ENCODE measurements around the gene TBC1D24. TPM values are rescaled to one million over a fixed set of nuclear protein-coding genes. Genes with fewer than 3 reads are reported as not detected.

TBC1D24 gene
- total and polyA plus RNA-seq, 9 of the 15 experiments (the other 6 are each of a cell fraction or from before 2014, with no cell fraction given), result 1.7 to 22.6 (median 7.2) TPM

DNA sequence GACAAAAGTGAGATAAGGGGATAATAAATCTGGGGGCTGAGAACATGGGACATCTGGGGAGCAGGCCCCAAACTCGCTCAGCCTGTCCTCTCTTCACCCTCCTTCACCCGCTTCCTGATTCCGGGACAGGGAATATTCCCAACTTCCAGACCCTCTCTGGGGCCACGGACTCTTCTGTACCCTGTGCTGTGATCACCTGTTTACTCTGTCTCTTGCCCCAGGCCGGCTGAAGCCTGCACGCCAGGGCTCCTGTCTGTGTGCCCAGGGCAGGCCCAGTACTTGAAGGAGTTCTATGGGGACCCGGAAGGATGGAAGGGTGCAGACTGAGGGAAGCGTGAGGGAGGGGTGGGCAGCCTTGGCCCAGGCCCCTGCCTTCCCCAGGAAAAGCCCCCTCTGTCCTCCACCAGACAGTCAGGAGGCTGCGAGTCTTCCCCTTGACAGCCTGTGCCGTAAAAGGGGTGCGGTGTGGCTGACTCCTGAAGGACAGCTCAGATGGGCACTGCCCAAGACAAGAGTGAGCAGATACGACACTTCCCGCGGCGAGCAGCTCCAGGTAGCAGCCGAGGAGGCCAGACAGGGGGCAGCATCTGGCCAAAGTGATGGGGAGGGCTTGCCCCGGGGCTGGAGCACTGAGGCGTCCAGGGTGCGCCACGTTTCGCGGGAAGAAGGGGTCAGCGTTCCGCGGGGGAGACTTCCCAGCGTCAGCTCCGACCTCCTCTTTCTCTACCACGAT lies 46.7 kb upstream of the TBC1D24 start (continued):
- TF ChIP-seq, protein P1, sequence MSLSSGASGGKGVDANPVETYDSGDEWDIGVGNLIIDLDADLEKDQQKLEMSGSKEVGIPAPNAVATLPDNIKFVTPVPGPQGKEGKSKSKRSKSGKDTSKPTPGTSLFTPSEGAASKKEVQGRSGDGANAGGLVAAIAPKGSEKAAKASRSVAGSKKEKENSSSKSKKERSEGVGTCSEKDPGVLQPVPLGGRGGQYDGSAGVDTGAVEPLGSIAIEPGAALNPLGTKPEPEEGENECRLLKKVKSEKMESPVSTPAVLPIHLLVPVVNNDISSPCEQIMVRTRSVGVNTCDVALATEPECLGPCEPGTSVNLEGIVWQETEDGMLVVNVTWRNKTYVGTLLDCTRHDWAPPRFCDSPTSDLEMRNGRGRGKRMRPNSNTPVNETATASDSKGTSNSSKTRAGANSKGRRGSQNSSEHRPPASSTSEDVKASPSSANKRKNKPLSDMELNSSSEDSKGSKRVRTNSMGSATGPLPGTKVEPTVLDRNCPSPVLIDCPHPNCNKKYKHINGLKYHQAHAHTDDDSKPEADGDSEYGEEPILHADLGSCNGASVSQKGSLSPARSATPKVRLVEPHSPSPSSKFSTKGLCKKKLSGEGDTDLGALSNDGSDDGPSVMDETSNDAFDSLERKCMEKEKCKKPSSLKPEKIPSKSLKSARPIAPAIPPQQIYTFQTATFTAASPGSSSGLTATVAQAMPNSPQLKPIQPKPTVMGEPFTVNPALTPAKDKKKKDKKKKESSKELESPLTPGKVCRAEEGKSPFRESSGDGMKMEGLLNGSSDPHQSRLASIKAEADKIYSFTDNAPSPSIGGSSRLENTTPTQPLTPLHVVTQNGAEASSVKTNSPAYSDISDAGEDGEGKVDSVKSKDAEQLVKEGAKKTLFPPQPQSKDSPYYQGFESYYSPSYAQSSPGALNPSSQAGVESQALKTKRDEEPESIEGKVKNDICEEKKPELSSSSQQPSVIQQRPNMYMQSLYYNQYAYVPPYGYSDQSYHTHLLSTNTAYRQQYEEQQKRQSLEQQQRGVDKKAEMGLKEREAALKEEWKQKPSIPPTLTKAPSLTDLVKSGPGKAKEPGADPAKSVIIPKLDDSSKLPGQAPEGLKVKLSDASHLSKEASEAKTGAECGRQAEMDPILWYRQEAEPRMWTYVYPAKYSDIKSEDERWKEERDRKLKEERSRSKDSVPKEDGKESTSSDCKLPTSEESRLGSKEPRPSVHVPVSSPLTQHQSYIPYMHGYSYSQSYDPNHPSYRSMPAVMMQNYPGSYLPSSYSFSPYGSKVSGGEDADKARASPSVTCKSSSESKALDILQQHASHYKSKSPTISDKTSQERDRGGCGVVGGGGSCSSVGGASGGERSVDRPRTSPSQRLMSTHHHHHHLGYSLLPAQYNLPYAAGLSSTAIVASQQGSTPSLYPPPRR (CRISPR knock-in tag; IDR thresholded peaks at IDR 0.05; ENCODE audit: borderline replicate concordance), result no peak
- TF ChIP-seq CTBP1 (IDR thresholded peaks at IDR 0.05; ENCODE audit: borderline replicate concordance), result peak; percentile 92
- TF ChIP-seq TAL1 (IDR thresholded peaks at IDR 0.05), result no peak
- no peak for TF ChIP-seq U2AF2 (optimal IDR thresholded peaks at IDR 0.05; ENCODE audit: low read depth, low read length)
- TF ChIP-seq TCFL5 (CRISPR knock-in tag; conservative IDR thresholded peaks at IDR 0.05), result no peak
- TF ChIP-seq, protein P2, sequence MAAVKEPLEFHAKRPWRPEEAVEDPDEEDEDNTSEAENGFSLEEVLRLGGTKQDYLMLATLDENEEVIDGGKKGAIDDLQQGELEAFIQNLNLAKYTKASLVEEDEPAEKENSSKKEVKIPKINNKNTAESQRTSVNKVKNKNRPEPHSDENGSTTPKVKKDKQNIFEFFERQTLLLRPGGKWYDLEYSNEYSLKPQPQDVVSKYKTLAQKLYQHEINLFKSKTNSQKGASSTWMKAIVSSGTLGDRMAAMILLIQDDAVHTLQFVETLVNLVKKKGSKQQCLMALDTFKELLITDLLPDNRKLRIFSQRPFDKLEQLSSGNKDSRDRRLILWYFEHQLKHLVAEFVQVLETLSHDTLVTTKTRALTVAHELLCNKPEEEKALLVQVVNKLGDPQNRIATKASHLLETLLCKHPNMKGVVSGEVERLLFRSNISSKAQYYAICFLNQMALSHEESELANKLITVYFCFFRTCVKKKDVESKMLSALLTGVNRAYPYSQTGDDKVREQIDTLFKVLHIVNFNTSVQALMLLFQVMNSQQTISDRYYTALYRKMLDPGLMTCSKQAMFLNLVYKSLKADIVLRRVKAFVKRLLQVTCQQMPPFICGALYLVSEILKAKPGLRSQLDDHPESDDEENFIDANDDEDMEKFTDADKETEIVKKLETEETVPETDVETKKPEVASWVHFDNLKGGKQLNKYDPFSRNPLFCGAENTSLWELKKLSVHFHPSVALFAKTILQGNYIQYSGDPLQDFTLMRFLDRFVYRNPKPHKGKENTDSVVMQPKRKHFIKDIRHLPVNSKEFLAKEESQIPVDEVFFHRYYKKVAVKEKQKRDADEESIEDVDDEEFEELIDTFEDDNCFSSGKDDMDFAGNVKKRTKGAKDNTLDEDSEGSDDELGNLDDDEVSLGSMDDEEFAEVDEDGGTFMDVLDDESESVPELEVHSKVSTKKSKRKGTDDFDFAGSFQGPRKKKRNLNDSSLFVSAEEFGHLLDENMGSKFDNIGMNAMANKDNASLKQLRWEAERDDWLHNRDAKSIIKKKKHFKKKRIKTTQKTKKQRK (IDR thresholded peaks at IDR 0.05; ENCODE audit: borderline replicate concordance, low read depth, low read length), result no peak
- TF ChIP-seq, protein P3, sequence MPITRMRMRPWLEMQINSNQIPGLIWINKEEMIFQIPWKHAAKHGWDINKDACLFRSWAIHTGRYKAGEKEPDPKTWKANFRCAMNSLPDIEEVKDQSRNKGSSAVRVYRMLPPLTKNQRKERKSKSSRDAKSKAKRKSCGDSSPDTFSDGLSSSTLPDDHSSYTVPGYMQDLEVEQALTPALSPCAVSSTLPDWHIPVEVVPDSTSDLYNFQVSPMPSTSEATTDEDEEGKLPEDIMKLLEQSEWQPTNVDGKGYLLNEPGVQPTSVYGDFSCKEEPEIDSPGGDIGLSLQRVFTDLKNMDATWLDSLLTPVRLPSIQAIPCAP (CRISPR knock-in tag; IDR thresholded peaks at IDR 0.05; ENCODE audit: borderline replicate concordance), result no peak
- no peak for TF ChIP-seq RFX7 (CRISPR knock-in tag; IDR thresholded peaks at IDR 0.05)
- TF ChIP-seq RBM34 (IDR thresholded peaks at IDR 0.05; ENCODE audit: borderline replicate concordance, insufficient read depth, low read length), result no peak
- TF ChIP-seq CBFB (CRISPR knock-in tag; IDR thresholded peaks at IDR 0.05), result no peak
- TF ChIP-seq NONO (IDR thresholded peaks at IDR 0.05; ENCODE audit: low read depth in 2 of 2, low read length in 1 of 2), result no peak
- TF ChIP-seq RB1 (IDR thresholded peaks at IDR 0.05; ENCODE audit: low read depth), result peak; percentile 74; the same call in 1 of the 2 replicates
- TF ChIP-seq NFIC (IDR thresholded peaks at IDR 0.05), result no peak
- TF ChIP-seq POLR2G (IDR thresholded peaks at IDR 0.05; ENCODE audit: low read depth, low read length), result 0 out of 2 replicates have a peak, but pooled peaks have one; percentile 77
- no peak for TF ChIP-seq E2F3 (CRISPR knock-in tag; IDR thresholded peaks at IDR 0.05)
- no peak for TF ChIP-seq DDX20 (tag; IDR thresholded peaks at IDR 0.05; ENCODE audit: low read depth)
- peak; percentile 69; the same call in 1 of the 2 replicates for TF ChIP-seq TOE1 (IDR thresholded peaks at IDR 0.05; ENCODE audit: borderline replicate concordance)
- TF ChIP-seq TOE1 (CRISPR knock-in tag; IDR thresholded peaks at IDR 0.05; ENCODE audit: borderline replicate concordance, low read depth), result 0 out of 2 replicates have a peak, but pooled peaks have one; percentile 18
- no peak for TF ChIP-seq ZNF133 (CRISPR knock-in tag; IDR thresholded peaks at IDR 0.05)
- no peak for TF ChIP-seq BCOR (IDR thresholded peaks at IDR 0.05)
